IPS-15b (cell line): ENCODE data around the gene F12.
A peak's percentile ranks its signal among the peaks of the same experiment; 100 is the strongest.

Source experiments
- H3K27me3 ChIP-seq: one replicate; pipeline ENCODE4 v1.6.1; 2013; ENCODE audit warnings: low read length; ENCODE audit not compliant: control insufficient read depth, insufficient read depth
- H3K36me3 ChIP-seq: one replicate; pipeline ENCODE4 v1.6.1; 2013; ENCODE audit warnings: low read length; ENCODE audit not compliant: control insufficient read depth, insufficient read depth
- H3K4me1 ChIP-seq: one replicate; pipeline ENCODE4 v1.6.1; 2013; ENCODE audit warnings: mild to moderate bottlenecking, low read length; ENCODE audit not compliant: control insufficient read depth, insufficient read depth
- H3K4me3 ChIP-seq: one replicate; pipeline ENCODE4 v1.5.1; 2013; ENCODE audit warnings: low read depth, low read length
- H3K9ac ChIP-seq: one replicate; pipeline ENCODE4 v1.6.1; 2013; ENCODE audit warnings: low read depth, mild to moderate bottlenecking, low read length
- H3K9me3 ChIP-seq: one replicate; pipeline ENCODE4 v1.6.1; 2013; ENCODE audit warnings: mild to moderate bottlenecking, low read length; ENCODE audit not compliant: control insufficient read depth, insufficient read depth

Gene F12

DNA sequence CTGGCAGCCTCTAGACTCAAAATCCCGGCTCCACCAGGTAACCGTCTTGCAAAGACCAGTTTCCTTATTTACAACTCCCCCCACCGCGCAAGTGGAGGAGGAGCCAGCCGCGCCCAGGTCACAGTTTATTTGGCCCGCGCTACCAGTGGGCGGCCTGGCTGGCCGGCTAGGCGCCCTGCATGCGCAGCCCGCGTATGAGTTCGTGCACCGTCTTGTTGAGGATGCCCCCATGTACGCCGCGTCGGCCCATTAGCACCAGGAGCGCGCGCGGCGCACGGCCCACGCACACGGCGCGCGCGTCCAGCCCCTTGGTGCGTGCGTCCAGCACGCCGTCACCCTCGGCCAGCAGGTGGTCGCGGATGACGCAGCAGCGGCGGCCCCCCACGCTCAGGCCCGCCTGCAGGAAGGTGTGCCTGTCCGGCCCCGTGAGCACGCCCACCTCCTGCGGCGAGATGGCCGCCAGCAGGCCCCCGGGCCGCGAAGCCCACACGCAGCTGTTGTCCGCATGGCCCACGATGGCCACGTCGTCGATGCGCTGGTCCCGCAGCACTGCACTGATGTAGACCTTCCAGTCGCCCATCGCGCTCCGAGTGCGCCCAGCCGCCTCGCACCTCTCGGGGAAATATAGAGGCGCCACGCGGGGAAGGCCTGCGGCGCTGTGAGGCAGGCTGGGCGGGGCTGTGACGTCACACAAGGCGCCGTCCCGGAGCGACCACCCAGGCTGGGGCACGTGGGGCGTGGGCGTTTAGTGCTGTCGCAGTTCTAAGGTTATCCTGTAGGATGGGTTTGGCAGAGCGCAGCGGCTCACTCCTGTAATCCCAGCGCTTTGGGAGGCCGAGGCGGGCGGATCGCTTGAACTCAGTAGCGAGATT, 9.1 kb downstream of the F12 start, which contains the start of gene PFN3:
TSS of gene PFN3 (minus strand) at position 665 of the 872 bp plus-strand sequence. CDS start at position 580, 85 bp downstream.
- H3K4me3 ChIP-seq: peak within 1 kb of the TSS; percentile 31
- H3K9me3 ChIP-seq: no peaks in the 10 kb centered on the region
- no peak within 1 kb of the TSS for H3K9ac ChIP-seq
- peaks cover 45% of the 10 kb centered on the region for H3K27me3 ChIP-seq
- no peaks in the 10 kb centered on the region for H3K36me3 ChIP-seq
- H3K4me1 ChIP-seq: no peaks in the 10 kb centered on the region

DNA sequence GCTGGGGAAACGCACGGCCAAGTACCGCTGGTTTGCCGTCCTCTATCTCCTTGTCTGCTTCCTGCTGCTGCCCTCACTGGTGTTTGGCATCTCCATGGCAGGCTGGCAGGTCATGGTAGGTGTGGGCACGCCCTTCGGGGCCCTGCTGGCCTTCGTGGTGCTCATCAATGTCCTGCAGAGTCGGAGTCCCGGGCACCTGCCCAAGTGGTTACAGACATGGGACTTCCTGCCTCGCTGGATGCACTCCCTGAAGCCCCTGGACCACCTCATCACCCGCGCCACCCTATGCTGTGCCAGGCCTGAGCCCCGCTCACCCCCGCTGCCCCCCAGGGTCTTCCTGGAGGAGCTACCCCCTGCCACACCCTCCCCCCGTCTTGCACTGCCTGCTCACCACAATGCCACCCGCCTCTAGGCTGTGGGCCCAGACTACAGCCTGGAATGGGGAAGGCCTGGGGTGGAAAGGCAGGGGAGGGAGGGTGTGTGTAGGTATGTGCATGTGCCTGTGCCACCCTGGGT, 11.4 kb downstream of the F12 start:
- Histone ChIP-seq H3K9me3 (no peaks in the 10 kb centered on the region), H3K4me1 (no peaks in the 10 kb centered on the region), H3K9ac (no peak overlapping the region), H3K27me3 (peaks cover 24% of the 10 kb centered on the region), H3K4me3 (no peak overlapping the region), H3K36me3 (no peaks in the 10 kb centered on the region)

DNA sequence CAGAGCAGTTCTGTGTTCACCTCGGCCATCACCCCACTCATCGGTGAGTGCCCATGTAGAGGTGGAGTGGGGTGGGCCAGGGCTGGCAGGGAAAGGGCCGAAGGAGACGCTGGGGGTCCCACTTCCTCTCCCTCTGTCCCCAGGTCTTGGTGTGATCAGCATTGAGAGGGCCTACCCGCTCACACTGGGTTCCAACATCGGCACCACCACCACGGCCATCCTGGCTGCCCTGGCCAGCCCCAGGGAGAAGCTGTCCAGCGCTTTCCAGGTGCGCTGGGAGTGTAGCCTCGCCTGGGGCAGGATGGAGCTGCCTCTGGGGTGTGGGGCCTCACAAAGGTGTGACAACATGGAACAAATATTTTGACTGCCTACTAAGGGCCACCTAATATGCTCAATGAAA, 12.6 kb downstream of the F12 start:
- no peaks in the 10 kb centered on the region for H3K9me3 ChIP-seq
- H3K9ac ChIP-seq: no peak overlapping the region
- no peaks in the 10 kb centered on the region for H3K36me3 ChIP-seq
- no peak overlapping the region for H3K4me3 ChIP-seq
- H3K4me1 ChIP-seq: peaks cover 2% of the 10 kb centered on the region
- H3K27me3 ChIP-seq: peaks cover 13% of the 10 kb centered on the region

DNA sequence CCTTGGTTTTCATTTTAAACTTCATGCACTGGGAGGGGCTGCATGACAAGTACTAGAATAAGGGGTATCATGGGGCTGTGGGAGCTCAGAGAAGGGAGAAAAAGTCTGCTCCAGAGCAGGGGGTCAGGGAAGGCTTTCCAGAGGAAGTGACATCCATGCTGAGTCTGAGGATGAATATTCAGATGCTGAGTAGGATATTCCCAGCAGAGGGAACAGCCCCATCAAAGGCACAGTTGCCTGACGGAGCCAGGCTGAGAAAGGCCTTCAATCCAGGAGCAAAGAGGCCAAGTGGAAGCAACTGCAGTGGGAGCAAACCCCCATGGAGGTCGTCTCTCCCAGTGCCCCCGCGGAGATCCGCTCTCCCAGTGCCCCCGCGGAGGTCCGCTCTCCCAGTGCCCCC, 13.3 kb downstream of the F12 start:
- peaks cover 9% of the 10 kb centered on the region for H3K27me3 ChIP-seq
- peaks cover 2% of the 10 kb centered on the region for H3K4me1 ChIP-seq
- H3K36me3 ChIP-seq: no peaks in the 10 kb centered on the region
- H3K9ac ChIP-seq: no peak overlapping the region
- no peaks in the 10 kb centered on the region for H3K9me3 ChIP-seq
- H3K4me3 ChIP-seq: no peak overlapping the region

DNA sequence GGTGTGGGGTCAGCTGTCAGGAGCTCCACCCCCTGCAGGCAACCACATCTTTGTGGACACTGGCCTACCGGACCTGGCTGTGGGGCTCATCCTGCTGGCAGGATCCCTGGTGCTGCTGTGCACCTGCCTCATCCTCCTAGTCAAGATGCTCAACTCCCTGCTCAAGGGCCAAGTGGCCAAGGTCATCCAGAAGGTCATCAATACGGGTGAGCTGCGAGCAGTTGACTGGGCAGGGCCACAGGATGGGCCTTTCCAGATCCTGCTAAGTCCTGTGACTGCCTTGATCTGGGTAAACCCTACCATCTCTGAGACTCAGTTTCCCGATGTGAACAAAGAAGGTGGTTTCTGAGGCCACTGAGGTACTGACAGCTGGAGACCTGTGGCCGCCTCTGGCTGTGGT, 15.4 kb downstream of the F12 start:
- Histone ChIP-seq H3K27me3 (peaks cover 14% of the 10 kb centered on the region), H3K9me3 (no peaks in the 10 kb centered on the region), H3K4me3 (no peak overlapping the region), H3K36me3 (no peaks in the 10 kb centered on the region), H3K9ac (no peak overlapping the region), H3K4me1 (peaks cover 6% of the 10 kb centered on the region)

DNA sequence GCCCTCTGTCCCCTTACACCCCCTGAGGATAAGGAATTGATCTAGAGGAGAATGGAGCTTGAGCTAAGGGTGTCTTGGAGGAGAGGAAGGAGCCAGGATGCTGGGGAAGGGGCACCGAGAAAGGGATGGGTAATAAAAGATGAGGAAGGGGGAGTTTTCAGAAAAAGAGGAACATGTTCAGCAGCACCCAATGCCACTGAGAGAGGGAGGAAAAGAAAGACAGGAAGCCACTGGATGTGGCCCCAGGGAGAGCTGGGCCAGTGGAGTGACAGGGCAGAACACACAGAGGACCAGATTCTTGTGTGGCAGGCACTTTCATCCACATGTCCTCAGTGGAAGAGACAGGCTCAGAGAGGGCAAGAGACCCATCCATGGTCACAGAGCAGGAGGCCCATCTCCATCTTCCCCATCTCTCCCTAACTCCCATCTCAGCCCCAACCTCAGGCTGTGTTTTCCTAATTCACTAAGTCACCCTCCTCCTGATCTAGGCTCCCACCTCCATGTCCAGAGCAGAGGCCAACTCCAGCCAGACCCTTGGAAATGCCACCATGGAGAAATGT, 16.1 kb downstream of the F12 start:
- Histone ChIP-seq H3K4me3 (no peak overlapping the region), H3K9me3 (no peaks in the 10 kb centered on the region), H3K9ac (no peak overlapping the region), H3K27me3 (peaks cover 16% of the 10 kb centered on the region), H3K36me3 (no peaks in the 10 kb centered on the region), H3K4me1 (peaks cover 6% of the 10 kb centered on the region)

DNA sequence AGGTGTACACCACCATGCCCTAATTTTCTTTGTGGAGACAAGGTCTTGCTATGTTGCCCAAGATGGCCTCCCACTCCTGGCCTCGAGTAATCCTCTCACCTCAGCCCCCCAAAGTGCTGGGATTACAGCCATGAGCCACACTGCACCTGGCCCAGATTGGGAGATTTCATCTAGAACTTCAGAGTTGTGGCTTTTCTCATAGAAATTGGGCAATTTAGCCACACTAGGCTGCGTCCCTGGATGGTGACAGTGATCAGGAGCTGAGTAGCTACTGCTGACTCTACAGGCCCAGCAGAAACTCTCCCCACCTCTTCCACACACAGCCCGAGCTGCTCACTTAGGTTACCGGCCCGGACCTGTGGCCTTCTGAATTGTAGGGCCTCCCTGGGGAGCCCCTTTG, 16.6 kb downstream of the F12 start:
- Histone ChIP-seq H3K4me1 (peaks cover 6% of the 10 kb centered on the region), H3K9me3 (no peaks in the 10 kb centered on the region), H3K27me3 (peaks cover 16% of the 10 kb centered on the region), H3K36me3 (no peaks in the 10 kb centered on the region), H3K9ac (no peak overlapping the region), H3K4me3 (no peak overlapping the region)

DNA sequence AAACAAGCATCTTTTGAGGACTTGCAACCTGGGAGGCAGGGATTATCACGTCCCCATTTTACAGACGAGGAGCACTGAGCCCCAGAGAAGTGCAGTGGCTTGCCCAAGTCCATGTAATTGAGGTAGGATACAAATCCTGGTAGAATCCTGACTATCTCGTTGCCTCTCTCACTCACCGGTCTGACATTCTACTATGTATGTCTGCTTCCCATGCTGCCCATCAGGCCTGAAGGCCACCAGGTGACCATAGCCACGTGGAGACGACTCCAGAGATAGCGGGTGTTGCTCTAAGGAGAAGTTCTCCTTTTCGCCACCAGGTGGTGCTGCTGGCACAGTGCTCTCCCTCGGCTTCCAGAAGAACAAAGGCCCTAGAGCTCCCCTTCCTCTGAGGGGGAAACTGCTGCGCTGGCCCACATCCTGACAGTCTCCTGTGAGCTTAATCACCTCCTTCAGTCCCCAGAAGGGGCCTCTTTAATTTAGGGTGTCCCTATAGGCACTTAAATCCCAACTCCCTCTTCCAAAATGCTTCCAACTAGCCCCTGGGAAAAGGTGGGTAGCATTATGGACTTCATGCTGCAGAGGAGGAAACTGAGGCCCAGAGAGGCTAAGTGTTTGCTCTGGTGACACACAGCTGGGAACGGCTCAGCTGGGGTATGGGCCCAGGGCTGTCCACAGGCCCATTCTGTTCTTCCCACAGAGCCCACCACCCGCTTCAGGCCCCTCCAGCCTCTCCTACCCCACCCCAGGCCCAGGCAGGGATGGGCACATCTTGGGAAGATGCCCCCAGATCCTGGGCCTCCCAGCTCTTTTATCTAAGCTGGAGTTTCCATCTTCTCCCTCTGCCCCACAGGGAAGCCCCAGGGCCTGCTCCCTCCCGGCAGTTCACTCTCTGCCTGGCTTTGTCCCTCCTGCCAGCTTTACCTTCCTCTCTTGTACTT, 18.7 kb downstream of the F12 start:
- Histone ChIP-seq H3K4me1 (peaks cover 6% of the 10 kb centered on the region), H3K36me3 (no peaks in the 10 kb centered on the region), H3K9ac (no peak overlapping the region), H3K27me3 (peaks cover 16% of the 10 kb centered on the region), H3K9me3 (no peaks in the 10 kb centered on the region), H3K4me3 (no peak overlapping the region)

DNA sequence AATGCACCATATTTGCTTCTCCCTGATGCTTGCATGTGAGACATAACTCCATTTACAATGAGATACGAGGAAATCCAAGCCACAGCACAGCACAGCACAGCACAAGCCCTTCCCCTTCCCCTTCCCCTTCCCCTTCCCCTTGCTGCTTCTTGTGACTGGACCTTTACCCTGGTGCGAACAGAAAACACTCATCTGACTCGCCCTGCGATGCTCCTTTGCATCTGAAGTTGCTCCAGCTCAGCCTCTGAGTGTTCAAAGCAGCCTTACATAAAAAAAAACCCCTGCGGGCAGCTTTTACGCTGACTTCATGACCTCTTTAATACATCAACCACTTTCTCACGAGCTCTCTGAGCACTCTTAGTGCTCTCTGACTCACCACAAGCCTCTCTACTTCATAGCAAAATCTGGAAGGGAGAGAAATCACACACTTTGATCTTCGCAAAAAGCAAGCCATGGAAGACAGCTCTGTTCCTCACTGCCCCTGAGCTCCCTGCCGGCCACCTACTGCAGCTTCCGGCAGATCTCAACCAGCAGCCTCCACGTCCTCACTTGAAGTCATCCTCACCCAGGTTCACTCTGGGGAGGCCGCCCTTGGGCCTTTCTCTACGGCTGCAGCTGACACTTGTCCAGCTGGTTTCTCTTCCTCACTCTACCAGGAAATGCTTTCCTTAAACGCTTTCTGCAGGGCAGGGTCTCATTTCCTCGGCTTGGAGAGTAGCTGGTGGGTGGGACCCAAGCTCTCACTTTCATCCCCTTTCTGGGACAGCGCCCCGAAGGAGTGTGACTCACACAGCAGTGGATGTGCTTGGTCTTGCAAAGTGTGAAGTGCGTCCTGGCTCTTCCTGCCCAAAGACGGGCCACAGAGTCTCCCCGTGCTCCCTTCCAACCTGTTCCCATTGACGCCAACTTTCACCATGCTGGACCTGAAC, 19.9 kb downstream of the F12 start:
- no peaks in the 10 kb centered on the region for H3K36me3 ChIP-seq
- peaks cover 16% of the 10 kb centered on the region for H3K27me3 ChIP-seq
- peaks cover 6% of the 10 kb centered on the region for H3K4me1 ChIP-seq
- H3K9me3 ChIP-seq: no peaks in the 10 kb centered on the region
- H3K9ac ChIP-seq: no peak overlapping the region
- no peak overlapping the region for H3K4me3 ChIP-seq

DNA sequence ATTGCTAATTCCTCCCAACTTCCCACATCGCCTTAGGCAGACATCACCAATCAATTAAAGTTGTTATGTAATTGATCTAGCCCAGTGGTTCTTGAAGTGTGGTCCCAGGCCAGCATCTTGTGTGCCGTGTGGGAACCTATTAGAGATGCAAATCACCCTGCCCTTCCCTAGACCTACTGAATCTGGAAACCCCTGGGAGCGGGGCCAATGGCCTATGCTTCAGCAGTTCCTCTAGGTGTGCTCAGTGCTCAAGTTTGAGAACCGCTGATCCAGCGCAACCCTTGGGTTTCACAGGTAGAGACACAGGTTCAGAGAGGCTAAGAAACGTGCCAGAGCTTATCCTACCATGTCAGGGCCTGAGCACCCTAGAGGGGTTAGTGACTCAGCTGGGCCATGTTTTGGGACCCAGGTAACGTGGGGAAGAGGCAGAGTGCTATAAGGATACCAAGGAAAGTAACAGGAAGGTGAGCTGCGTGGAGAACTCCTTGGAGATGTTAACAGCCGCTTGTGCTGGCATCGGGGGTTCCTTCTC, 20.8 kb downstream of the F12 start:
- H3K36me3 ChIP-seq: no peaks in the 10 kb centered on the region
- no peaks in the 10 kb centered on the region for H3K9me3 ChIP-seq
- peaks cover 6% of the 10 kb centered on the region for H3K4me1 ChIP-seq
- H3K9ac ChIP-seq: no peak overlapping the region
- peaks cover 16% of the 10 kb centered on the region for H3K27me3 ChIP-seq
- no peak overlapping the region for H3K4me3 ChIP-seq
